Panc1 (cell line): ENCODE results near the gene AZGP1. TPM values are rescaled to one million over a fixed set of nuclear protein-coding genes. Genes with fewer than 3 reads are reported as not detected.

Experiments
- ATAC-seq: fragments of 200-7000 bp; cut with Tn5 transposase; 2 replicates; pipeline ENCODE4 v1.9.1; 2020; ENCODE audit warnings: mild to moderate bottlenecking, moderate library complexity
- BruUV-seq: library from RNA; stranded (reverse); fragments of 400-500 nt; replicated peaks from 2 replicates; lab custom pipeline; 2021; lab: Mats Ljungman, UMichigan
- CTCF ChIA-PET: fragments of 300-600 bp; sonication (Branson Sonifier 250); formaldehyde crosslinking; loops from one replicate; lab custom pipeline; 2022; ENCODE audit warnings: antibody characterized with exemption; lab: Charles Lee
- POLR2A ChIA-PET: fragments of 300-600 bp; sonication (Branson Sonifier 250); formaldehyde crosslinking; loops from one replicate; lab custom pipeline; 2022; ENCODE audit warnings: antibody characterized with exemption; lab: Charles Lee
- DNase-seq: peaks from one replicate; pipeline ENCODE4 v3.0.0-alpha.2; 2010; ENCODE audit warnings: low read depth, low spot score
- H3K27ac ChIP-seq: 2 replicates; pipeline ENCODE4 v1.5.1; 2011; ENCODE audit warnings: mild to moderate bottlenecking, low read length, inconsistent platforms
- H3K27me3 ChIP-seq: fragments of 200-500 bp; sonication (Bioruptor generic); 2 replicates; pipeline ENCODE4 v1.6.0; 2014; ENCODE audit warnings: low read length, inconsistent platforms; ENCODE audit not compliant: control insufficient read depth, insufficient read depth
- H3K36me3 ChIP-seq: fragments of 200-500 bp; sonication (Bioruptor generic); 2 replicates; pipeline ENCODE4 v1.5.1; 2014; ENCODE audit warnings: inconsistent platforms, mild to moderate bottlenecking, low read length, moderate library complexity; ENCODE audit not compliant: control insufficient read depth, insufficient read depth
- H3K4me1 ChIP-seq: 2 replicates; pipeline ENCODE4 v1.5.1; 2011; ENCODE audit warnings: inconsistent platforms, mild to moderate bottlenecking, low read length, moderate library complexity; ENCODE audit not compliant: control insufficient read depth, insufficient read depth
- H3K4me3 ChIP-seq, 2 experiments: 2 replicates each; pipeline ENCODE4 v1.5.1; 2011 to 2012; ENCODE audit warnings: low read depth in 2 of 2, low read length in 2 of 2, mild to moderate bottlenecking in 2 of 2, inconsistent platforms in 1 of 2, moderate library complexity in 1 of 2
- H3K9me3 ChIP-seq: fragments of 200-500 bp; sonication (Bioruptor generic); 2 replicates; pipeline ENCODE4 v1.5.1; 2014; ENCODE audit warnings: low read depth, mild to moderate bottlenecking, inconsistent platforms, low read length, moderate library complexity; ENCODE audit not compliant: control insufficient read depth, insufficient read depth
- CTCF ChIP-seq: fragments of 450-650 bp; IDR thresholded peaks from 2 replicates; pipeline ENCODE4 v1.5.1; 2017; ENCODE audit warnings: mild to moderate bottlenecking
- POLR2AphosphoS5 ChIP-seq: IDR thresholded peaks from 2 replicates; pipeline ENCODE4 v1.6.1; 2012; ENCODE audit warnings: mild to moderate bottlenecking, low read depth, low read length, moderate library complexity
- REST ChIP-seq, 2 experiments: IDR thresholded peaks; 2 replicates each; pipeline ENCODE4 v1.6.1; 2011 to 2012; ENCODE audit warnings: low read depth in 2 of 2, control low read depth in 1 of 2, low read length in 1 of 2, mild to moderate bottlenecking in 1 of 2, moderate library complexity in 1 of 2; ENCODE audit not compliant: insufficient read depth in 1 of 2
- SIN3A ChIP-seq: IDR thresholded peaks from 2 replicates; pipeline ENCODE4 v1.6.1; 2012; ENCODE audit warnings: low read depth, mild to moderate bottlenecking, low read length, moderate library complexity, borderline replicate concordance; ENCODE audit not compliant: insufficient read depth
- TCF7L2 ChIP-seq: IDR thresholded peaks from 2 replicates; pipeline ENCODE4 v1.6.1; 2011; ENCODE audit warnings: mild to moderate bottlenecking, low read depth, low read length, inconsistent platforms
- in situ Hi-C: cut with HindIII; loops from 2 replicates; pipeline ENCODE4 v1.10.0; 2016; ENCODE audit warnings: low sequenced_read_pairs, low pct_unique_long_range_greater_than_20kb
- intact Hi-C: fragments of 100-400 bp; cut with micrococcal nuclease; formaldehyde crosslinking; loops from one replicate; pipeline ENCODE4 v1.10.0; 2022; ENCODE audit not compliant: unreplicated experiment
- total RNA-seq: library from RNA; stranded (reverse); gene quantifications from one replicate; pipeline ENCODE4 v1.2.1, GENCODE V29; 2021; ENCODE audit not compliant: unreplicated experiment

The AZGP1 gene
- total RNA-seq, 1 experiment from 2014 or later: 0.49 TPM

GRCh38 chr7:99929730-99930053, 46.1 kb downstream of the AZGP1 start:
- peak; percentile 50 for ATAC-seq
- CTCF ChIA-PET: interaction anchor here (1.0 kb wide), 2 partner anchors 60 to 123 kb away, joined by 3 to 4 read pairs; no protein-coding TSS in a partner anchor
- Histone ChIP-seq H3K4me1 (no peaks in the 10 kb centered on the region; the same call in 1 of the 2 replicates), H3K27me3 (peaks cover 38% of the 10 kb centered on the region), H3K27ac (no peak overlapping the region), H3K9me3 (no peaks in the 10 kb centered on the region), H3K4me3 (peak overlapping the region in 1 of 2 experiments; percentile 43; a peak in 3 of 4 replicates), H3K36me3 (no peaks in the 10 kb centered on the region)
- BruUV-seq: no TSS peak
- DNase-seq: no peak
- in situ Hi-C loops (no loop called here), intact Hi-C loops (no loop called here)
- TF ChIP-seq CTCF (peak; percentile 39; the same call in 1 of the 2 replicates), TCF7L2 (no peak)
- POLR2A ChIA-PET: no interaction called here

- intact Hi-C loops (no loop called here), in situ Hi-C loops (no loop called here)
- Histone ChIP-seq H3K27ac (no peak within 1 kb of the TSS), H3K9me3 (no peaks in the 10 kb centered on the region), H3K4me3 (peak within 1 kb of the TSS; percentile 43 to 51), H3K4me1 (no peaks in the 10 kb centered on the region; the same call in 1 of the 2 replicates), H3K27me3 (peaks cover 39% of the 10 kb centered on the region), H3K36me3 (no peaks in the 10 kb centered on the region)
- BruUV-seq: no TSS peak
- no peak for TF ChIP-seq REST (IDR thresholded peaks at IDR 0.05; ENCODE audit: insufficient read depth in 1 of 2, low read depth in 2 of 2, low read length in 1 of 2)
- TF ChIP-seq SIN3A: no peak
- no peak for TF ChIP-seq POLR2AphosphoS5
- no peak for TF ChIP-seq TCF7L2
- peak; percentile 72 for TF ChIP-seq CTCF
- ATAC-seq (peak; percentile 96), DNase-seq (no peak)
- ChIA-PET POLR2A (no interaction called here), CTCF (interaction anchor here (1.0 to 1.1 kb wide), 3 partner anchors 14 to 124 kb away, joined by 3 to 4 read pairs (median 4); no protein-coding TSS in a partner anchor)
Measured at GRCh38 chr7:99928994-99929729, 46.7 kb downstream of the AZGP1 start, which contains the start of gene GJC3. TSS of gene GJC3 (minus strand) at chr7:99929620. CDS start at chr7:99929620, 0 bp downstream.
